PFSK-1 (cell line): ENCODE results near the gene FAM83G.

Source experiments
- FOXP2 ChIP-seq: optimal IDR thresholded peaks from 2 replicates; pipeline ENCODE3; 2011; ENCODE audit warnings: borderline replicate concordance, control low read depth, inconsistent platforms; ENCODE audit not compliant: insufficient read depth; ENCODE audit errors: extremely low read length, extremely low read depth
- POLR2AphosphoS5 ChIP-seq: IDR thresholded peaks from 2 replicates; pipeline ENCODE4 v1.6.1; 2012; ENCODE audit warnings: low read depth, mild to moderate bottlenecking, control low read depth, low read length, moderate library complexity
- REST ChIP-seq, 2 experiments: IDR thresholded peaks; 2 replicates each; pipeline versions ENCODE4 v1.6.1 to v1.8.0; 2011 to 2012; ENCODE audit warnings: low read depth in 2 of 2, low read length in 2 of 2, control low read depth in 1 of 2, inconsistent platforms in 1 of 2, mild to moderate bottlenecking in 1 of 2, moderate library complexity in 1 of 2; ENCODE audit not compliant: insufficient read depth in 1 of 2
- SIN3A ChIP-seq: IDR thresholded peaks from 2 replicates; pipeline ENCODE4 v1.6.1; 2012; ENCODE audit warnings: mild to moderate bottlenecking, low read length, moderate library complexity, borderline replicate concordance; ENCODE audit not compliant: insufficient read depth
- TAF1 ChIP-seq: IDR thresholded peaks from 2 replicates; pipeline ENCODE4 v1.6.1; 2012; ENCODE audit warnings: low read length, control low read depth, borderline replicate concordance; ENCODE audit not compliant: insufficient read depth

Gene FAM83G

GRCh38 chr17:18993905-18994526 is 10.5 kb downstream of the FAM83G start:
- TF ChIP-seq FOXP2 (no peak), POLR2AphosphoS5 (no peak), TAF1 (no peak), REST (IDR thresholded peaks at IDR 0.05; ENCODE audit: insufficient read depth in 1 of 2, low read depth in 2 of 2, low read length in 2 of 2) (no peak), SIN3A (no peak)

GRCh38 chr17:18992454-18993130 is 12.0 kb downstream of the FAM83G start:
- TF ChIP-seq REST (IDR thresholded peaks at IDR 0.05; ENCODE audit: insufficient read depth in 1 of 2, low read depth in 2 of 2, low read length in 2 of 2) (no peak), TAF1 (no peak), SIN3A (no peak), POLR2AphosphoS5 (no peak), FOXP2 (no peak)

- TF ChIP-seq TAF1 (no peak), FOXP2 (no peak), POLR2AphosphoS5 (no peak), REST (IDR thresholded peaks at IDR 0.05; ENCODE audit: insufficient read depth in 1 of 2, low read depth in 2 of 2, low read length in 2 of 2) (no peak), SIN3A (no peak)
These were observed 12.8 kb downstream of the FAM83G start for GRCh38 chr17:18991531-18992315.

GRCh38 chr17:18990331-18990730 is 14.2 kb downstream of the FAM83G start:
- no peak for TF ChIP-seq FOXP2
- TF ChIP-seq POLR2AphosphoS5 = no peak
- no peak for TF ChIP-seq TAF1
- TF ChIP-seq SIN3A = no peak
- TF ChIP-seq REST (IDR thresholded peaks at IDR 0.05; ENCODE audit: insufficient read depth in 1 of 2, low read depth in 2 of 2, low read length in 2 of 2) = no peak
